Hematopoietic multipotent progenitor cell (in vitro differentiated cells): ENCODE results near the gene ARHGEF11. TPM values are rescaled to one million over a fixed set of nuclear protein-coding genes. Genes with fewer than 3 reads are reported as not detected.

Experiments
- DNase-seq, 3 donors: peaks; one replicate each; pipeline ENCODE4 v3.0.0-alpha.2; 2011 to 2015; ENCODE audit warnings: low read depth in 2 of 3, low spot score in 2 of 3
- total RNA-seq: library from RNA; depleted of rRNA; stranded (reverse); fragments of >200 nt; gene quantifications from one replicate; pipeline ENCODE4 v1.2.3, GENCODE V29; 2012

ARHGEF11 gene
- total RNA-seq, 1 donor: 14.5 TPM

DNA sequence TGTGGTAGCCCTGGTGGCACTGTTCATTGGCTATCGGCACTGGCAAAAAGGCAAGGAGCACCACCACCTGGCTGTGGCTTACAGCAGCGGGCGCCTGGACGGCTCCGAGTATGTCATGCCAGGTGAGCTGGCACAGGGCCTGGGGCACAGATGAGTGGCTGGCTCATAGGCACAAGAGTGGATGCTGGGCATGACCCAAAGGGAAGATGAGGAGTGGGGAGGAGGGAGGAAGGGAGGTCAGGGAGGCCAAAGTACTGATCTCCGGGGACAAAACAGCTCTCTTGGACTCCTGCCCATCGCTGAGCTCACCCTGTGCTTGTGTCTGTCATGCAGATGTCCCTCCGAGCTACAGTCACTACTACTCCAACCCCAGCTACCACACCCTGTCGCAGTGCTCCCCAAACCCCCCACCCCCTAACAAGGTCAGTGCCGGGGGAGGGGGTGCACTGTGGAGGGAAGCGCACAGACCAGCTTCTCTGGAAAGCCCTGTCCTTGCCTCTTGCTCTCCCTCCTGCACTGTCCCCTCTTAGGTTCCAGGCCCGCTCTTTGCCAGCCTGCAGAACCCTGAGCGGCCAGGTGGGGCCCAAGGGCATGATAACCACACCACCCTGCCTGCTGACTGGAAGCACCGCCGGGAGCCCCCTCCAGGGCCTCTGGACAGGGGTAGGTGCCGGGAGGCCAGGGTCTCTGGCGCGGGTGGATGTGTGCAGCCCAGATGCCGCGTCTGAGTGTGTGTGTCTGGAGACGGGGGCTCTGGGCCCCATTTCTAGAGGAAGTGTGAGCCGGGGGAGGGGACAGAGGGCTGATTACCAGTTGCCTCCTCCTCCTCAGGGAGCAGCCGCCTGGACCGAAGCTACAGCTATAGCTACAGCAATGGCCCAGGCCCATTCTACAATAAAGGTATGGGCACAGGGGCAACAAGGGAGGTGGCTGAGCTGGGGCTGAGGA lies 132.4 kb downstream of the ARHGEF11 start:
- DNase-seq: no peak

DNA sequence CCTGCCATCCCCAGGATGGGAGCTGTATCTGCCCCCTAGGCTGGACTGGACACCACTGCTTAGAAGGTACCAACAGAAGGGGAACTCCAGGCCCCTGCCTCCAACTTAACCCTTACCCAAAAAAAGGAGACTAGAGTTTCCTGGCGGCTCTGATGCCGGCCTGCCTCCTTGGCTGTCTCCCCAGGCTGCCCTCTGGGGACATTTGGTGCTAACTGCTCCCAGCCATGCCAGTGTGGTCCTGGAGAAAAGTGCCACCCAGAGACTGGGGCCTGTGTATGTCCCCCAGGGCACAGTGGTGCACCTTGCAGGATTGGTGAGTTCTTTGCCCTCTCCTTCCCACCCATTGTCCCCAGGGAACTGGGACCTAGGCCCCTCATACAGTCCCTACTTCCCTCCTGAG lies 133.2 kb downstream of the ARHGEF11 start:
- no peak for DNase-seq

DNA sequence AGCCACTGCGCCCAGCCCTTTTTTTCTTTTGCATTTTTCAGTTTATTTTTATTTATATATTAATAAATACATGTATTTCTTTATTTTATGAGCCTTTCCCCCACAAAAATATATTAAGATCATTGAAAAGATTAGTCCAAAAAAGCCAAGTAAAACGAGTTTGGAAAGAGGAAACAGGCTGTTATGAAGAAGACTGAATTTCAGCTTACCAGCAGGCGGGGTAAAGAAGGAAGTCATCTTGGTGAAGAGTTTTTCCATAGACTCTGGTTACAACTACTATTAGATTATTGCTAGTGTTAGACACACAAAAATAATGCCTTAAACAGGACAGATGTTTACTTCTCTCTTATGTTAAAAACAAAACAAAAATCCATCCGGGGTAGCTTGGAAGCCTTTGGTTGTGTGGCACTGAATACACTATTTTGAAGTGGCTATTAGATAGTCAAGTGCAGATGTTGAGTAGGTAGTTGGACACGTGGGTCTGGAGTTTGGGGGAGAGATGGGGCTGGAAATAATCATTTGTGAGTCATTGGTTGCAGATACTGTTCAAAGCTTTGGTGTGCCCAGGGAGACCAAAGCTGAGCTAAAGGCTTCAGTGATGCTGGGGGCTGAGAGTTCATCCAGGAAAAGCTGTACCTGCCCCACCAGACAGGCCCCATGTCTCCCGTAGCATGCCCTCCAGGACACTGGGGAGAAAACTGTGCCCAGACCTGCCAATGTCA lies 133.8 kb downstream of the ARHGEF11 start:
- DNase-seq: peak in 1 of 3 donors; percentile 52

DNA sequence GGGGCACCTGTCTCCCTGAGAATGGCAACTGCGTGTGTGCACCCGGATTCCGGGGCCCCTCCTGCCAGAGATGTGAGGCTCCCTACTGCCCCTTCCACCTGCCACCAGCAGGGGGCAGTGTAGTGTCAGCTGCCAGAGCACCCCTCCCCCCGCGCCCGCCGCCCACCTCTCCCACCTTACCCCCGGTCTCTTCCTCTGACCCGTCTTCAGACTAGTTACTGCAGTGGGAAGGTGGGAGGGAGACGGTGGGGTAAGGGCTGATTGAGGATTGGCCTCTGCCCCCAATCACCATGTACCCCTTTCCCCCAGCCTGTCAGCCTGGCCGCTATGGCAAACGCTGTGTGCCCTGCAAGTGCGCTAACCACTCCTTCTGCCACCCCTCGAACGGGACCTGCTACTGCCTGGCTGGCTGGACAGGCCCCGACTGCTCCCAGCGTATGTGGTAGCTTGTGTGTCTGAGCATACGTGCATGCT lies 135.2 kb downstream of the ARHGEF11 start:
- DNase-seq: peak in 2 of 3 donors; percentile 52

DNA sequence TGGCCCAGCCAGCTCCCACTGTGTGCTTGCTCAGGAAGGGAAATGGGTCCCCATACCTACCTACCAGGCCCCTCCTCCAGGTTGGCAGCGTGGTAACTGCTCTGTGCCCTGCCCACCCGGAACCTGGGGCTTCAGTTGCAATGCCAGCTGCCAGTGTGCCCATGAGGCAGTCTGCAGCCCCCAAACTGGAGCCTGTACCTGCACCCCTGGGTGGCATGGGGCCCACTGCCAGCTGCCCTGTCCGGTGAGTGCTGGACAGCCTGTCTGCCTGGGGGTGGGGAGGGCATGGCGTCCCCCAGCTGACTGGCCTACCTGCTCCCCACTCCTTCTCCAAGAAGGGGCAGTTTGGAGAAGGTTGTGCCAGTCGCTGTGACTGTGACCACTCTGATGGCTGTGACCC lies 135.9 kb downstream of the ARHGEF11 start:
- DNase-seq: no peak

DNA sequence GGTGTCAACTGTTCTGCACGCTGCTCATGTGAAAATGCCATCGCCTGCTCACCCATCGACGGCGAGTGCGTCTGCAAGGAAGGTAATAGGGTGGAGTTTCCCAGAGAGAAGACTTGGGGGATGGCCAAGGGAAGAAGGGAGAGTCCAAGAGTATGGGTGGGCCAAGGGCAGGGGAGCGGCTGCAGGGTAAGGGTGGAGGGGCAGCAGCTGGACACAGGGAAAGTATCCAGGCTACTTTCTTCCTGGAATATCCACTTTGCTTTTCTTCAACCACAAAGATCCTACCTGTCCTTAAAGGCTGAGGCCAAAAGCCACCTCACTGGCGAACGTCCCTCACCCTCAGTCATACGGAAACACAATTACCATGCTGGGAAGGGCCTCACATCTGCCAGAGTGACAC lies 136.6 kb downstream of the ARHGEF11 start:
- no peak for DNase-seq

DNA sequence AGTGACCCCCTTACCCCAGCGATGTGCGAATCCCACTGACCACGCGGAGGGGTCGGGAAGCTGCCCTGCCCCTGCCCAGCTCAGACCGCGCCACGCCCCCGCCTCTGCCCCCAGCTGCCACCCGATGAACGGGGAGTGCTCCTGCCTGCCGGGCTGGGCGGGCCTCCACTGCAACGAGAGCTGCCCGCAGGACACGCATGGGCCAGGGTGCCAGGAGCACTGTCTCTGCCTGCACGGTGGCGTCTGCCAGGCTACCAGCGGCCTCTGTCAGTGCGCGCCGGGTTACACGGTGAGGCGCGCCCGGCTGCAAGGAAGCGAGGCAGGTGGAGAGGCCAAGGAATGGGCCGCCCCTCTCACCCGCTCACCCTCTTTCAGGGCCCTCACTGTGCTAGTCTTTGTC lies 137.0 kb downstream of the ARHGEF11 start:
- DNase-seq: no peak

DNA sequence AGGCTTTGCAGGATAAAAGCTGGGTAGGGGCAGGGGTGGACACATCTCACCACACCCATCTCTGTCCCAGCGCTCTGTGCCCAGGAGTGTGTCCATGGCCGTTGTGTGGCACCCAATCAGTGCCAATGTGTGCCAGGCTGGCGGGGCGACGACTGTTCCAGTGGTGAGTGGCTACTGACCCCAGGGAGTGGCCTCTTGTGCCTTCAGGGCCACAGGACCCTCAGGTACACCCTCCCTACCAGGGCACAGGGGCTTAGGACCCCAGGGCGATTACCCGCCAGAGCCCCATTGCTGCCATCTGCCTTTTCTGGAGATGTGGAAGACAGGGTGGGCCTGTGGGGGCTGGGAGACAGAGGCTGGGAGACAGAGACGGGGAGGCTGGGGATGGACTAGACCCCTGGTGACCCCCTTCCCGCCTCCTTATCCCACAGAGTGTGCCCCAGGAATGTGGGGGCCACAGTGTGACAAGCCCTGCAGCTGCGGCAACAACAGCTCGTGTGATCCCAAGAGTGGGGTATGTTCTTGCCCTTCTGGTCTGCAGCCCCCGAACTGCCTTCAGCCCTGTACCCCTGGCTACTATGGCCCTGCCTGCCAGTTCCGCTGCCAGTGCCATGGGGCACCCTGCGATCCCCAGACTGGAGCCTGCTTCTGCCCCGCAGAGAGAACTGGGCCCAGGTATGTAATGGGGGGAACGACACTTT lies 139.2 kb downstream of the ARHGEF11 start:
- no peak for DNase-seq

DNA sequence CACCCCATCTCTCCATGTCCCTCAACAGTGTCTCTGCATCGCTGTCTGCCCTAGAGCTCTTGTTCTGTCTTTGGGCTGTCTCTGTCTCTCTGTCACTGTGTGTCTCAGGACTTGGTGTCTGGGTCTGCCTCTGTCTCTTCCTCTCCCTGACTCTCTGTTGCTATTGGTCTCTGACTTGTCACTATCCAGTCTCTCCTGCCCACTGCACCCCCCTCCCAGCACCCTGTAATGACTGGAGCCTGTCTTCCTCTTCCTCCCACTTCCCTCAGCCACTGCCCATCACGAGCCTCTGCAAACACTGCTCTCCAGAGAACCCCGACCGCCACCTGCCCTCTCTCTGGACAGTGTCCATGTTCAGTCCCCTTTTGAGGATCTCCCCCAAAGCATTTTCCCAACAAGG lies 139.9 kb downstream of the ARHGEF11 start:
- no peak for DNase-seq

DNA sequence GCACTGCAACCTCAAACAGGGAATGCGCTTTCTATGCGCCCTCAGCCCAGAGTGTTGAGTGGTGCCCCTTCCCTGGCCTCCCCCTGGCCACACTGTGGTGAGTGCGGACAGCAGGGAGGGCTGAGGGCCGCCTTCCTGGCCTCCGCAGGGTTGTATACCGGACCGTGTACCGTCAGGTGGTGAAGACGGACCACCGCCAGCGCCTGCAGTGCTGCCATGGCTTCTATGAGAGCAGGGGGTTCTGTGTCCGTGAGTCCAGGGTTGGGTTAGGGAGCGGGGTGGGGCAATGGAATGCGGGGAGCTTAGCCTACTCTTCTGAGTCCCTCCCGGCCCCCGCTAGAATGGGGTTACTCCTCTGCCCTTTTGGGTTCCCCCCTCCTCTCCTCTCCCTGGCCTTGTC lies 140.4 kb downstream of the ARHGEF11 start:
- no peak for DNase-seq

DNA sequence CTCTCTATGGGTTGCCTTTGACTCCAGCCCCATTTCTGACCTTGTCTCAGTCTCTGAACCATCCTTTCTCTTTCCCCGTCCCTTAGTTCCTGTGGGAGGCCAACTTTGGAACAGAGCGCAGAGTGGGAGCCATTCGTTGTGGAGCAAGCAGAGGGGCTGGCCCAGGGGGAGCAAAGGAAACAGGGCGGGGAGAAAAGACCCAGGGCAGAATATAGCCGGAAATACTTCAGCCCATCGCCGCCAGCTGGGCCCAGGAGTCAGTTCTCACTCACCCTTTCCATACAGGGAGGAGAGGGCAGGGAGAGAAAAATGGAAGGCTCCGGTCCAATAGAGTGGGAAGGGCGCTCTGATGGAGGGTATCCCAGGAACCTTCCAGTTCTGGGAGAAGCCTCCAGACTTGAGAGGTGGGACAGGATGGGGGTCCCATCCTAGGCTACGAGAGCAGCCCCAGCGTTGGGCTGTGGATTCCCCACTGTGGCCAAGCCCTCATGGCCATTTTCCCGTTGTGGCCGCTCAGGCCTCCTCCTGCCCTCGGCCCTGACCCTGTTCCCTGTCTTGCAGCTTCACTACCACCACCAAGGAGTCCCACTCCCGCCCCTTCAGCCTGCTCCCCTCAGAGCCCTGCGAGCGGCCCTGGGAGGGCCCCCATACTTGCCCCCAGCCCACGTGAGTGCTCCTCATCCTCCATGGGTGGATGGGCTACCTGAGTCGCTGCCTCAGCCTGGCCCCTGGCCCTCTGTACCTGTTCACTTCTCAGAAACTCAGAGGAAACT lies 141.2 kb downstream of the ARHGEF11 start:
- no peak for DNase-seq

DNA sequence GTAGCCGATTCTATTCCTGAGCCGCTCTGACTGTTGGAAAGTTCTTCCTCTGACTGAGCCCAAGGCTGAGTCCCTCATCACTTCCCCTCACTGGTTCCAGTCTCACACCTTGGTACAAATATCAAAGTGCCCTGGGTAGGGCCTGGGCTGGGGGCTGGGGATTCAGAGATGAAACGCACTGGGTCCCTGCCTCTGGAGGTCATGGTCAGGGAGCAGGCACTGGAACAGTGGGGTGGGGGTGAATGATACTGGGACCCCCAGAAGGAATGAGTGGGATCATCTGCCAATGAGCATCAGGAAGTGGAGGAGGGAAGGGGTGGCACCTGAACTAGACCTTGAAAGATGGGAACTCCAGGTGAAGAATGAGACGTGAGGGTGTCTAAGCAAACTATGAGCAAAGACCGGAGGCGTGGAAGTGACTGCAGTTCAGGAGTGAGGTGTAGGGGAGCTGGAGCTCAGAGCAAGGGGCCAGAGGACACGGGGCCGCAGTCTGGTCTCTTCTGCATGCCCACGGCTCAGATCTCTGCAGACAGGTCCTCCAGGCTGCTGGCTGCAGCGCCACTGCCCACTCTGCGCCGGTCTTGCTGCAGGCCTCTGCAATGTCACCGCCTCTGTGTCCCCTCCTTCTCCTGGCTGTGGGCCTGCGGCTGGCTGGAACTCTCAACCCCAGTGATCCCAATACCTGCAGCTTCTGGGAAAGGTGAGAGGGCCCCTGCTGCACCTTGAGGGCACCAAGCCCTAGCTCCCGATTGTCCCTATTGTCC lies 142.0 kb downstream of the ARHGEF11 start:
- DNase-seq: no peak

DNA sequence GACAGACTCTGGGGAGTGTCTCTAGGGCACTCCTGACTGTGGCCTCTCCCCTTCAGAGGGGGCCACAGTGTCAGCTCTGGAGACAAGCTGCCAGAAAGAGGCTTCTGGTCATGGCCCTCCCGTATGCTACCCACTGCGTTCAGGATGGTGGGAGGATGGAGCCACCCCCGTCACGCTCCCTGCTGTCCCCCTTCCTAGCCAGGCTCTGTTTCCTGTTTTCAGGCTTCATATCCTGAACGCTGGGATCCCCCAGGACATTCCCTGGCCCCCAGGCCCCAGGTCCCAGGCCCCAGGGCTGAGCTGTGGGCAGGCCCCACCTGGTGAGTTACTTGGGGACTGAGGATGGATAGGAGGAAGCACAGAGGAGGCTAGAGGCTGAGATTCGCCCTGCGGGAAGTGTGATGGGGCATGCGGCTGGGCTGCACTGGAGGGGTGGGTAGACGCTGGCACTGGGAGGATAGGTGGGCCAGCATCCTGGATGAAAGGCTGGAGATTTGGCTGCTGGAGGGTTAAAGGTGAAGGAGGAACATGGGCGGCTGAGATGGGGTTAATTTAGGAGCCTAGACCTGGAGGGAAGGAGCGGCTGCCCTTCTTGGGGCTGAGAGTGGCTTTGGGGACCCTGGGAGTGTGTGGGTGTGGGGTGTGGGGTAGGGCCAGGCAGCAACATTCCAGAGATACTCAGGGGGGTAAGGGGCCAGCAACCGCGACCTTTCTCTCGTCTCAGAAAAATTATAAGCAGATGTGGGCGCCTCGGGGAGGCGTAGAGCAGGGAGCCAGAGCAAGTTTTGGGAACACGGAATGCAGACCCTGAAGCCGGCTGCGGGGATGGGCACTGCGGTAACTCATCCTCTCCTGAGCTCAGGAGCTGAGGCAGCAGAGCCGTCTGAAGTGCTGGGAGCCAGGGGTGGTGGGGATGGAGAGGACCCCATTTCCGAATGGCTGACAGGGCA lies 143.3 kb downstream of the ARHGEF11 start:
- no peak for DNase-seq

DNA sequence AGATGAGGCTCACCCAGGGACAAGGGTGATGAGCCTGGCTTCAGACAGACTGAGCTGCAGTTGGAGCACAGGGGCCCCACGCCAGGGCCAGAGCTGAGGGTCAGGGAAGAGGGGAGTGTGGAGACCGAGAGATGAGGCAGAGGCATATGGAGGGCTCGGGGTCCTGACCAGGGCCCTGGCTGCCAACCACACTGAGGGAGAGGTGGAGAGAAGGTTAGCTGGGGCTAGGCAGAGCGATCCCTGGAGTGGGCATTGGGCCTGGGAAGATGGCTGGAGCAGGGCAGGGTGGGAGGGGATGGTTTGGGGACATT lies 144.0 kb downstream of the ARHGEF11 start:
- no peak for DNase-seq

DNA sequence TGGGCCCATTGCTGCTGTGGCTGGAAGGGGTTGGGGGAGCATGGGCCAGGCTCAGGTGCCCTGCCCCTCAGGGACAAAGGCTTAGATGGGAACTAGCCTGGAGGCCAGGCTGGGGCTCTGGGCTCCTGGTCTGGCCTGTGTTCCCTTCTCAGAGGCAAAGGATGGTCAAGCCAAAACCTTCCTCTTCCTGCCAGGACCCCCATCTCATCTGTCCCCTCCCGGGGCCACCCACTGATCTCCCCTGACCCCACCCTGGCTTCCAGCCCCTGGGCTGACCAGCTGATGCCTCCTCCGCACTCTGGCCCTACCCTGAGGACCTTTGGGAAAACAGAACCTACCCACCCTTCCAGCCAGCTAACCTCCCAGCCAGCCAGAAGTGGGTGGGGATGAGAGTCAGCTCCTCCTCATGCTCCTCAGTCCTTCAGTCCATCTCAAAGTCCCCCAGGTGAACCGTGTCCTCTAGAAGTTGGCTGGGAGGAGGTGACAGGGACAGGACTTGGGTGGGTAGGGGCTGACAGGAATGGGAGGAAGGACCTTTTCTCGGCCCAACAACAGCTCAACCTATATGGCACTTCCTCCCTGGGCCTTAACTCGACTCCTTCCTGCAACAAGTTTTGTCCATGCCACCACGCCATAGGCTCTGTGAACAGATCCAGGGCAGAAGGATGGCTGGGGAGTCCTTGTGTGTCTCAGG lies 144.5 kb downstream of the ARHGEF11 start:
- DNase-seq: no peak

DNA sequence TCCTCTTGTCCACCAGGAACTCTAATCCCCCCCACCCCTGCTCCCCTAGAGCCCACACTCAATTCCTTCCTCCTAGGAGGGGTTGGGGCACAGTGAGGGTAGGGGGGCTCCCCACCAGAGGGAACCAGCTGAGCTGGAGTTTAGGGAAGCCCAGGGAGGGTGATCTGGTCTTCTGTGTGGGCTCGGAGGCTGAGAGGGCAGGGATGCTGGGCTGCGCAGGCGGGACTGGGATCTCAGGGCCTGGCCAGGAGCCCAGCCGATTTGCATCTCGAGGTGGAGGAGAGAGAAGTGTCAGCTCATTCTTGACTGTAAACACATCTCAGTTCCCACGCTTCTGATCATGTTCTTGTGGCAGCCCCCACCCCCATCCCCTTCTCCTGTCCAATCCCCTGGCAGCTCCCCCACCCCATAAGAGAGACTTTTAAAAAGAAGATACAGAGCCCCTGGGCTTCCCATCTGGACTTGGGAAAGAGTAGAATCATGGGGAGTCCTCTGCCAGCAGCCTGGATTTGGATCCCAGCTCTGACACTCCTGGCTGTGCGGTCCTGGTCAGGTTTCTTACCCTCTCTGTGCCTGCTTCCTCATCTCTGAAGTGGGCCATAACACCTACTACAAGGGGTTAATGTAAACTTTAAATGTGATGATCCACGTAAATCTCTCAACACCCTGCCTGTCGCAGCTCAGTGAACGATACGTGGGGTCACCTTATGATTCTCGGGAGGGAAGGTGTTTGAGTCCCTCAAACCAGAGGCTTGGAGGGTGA lies 145.4 kb downstream of the ARHGEF11 start:
- DNase-seq: no peak

DNA sequence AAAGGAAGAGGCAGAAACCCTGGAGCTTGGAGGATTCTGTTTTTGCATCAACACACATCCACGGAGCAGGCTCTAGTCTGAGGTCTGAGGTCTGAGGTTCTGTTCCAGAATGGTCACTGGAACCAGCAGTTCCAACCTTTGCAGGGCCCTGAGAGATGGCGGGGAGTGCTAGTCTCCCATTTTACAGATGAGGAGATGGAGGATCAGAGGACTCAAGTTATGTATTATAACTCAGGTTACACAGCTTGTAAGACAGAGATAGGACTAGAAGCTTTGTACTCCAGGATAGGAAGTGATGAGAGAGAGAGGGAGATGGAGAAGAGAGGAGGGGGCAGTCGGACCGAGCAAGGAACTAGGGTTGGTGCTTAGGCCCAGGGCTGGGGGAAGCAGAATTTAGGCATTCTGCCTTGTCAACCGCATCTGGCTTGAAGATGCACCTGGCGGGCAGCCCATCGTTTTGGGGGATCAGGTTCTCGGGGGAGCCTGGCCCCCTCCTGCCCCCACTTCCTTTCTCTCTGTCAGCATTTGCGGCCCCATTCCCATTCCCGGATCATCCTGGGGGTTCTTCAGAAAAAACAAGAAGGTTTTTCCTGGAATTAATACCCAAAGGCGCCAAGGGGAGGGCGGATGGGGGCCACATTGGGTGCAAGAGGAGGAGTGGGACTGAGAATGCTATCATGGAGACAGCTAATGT lies 146.4 kb downstream of the ARHGEF11 start:
- no peak for DNase-seq
